Measurements from ENCODE around the gene RAPGEF3. TPM values are rescaled to one million over a fixed set of nuclear protein-coding genes. Genes with fewer than 3 reads are reported as not detected.

Gene RAPGEF3
- total RNA-seq, 1 experiment from 2014 or later, result 8.2 TPM

DNA sequence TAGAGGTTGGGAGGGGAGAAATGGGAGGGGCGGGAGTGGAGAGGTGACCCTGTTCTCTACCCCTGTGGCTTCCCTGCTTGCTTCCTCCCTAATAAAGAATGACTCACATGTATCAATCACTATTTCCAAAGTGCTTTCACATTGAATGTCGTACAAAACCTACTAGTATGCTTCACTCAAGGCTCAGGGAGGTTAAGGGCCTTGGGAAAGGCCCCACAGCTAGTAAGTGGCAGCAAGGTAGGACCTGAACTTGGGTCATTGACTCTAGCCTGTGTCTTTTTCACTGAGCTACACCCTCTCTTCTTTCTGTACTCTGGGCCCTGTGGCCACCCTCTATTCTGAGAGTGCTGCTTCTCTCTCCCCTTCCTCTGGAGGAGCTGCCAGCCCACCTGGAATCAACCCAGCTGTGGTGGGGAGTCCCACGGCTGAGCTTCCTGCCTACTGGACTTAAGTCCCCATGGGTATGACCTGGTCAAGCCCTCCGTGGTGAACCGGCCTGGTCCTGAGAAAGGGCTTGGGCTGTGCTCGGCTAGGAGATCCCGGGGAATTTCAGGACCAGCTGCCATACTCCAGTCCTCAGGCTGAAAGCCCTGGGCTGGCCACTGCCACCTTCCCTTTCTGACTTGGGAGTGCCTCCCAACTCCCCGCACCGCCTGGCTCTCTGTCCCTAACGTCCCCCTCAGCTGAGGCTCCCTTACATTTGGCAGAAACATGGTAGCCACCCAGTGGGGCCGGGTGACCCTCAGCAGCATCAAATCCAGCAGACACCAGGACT lies 27.4 kb upstream of the RAPGEF3 start:
- intact Hi-C loops (cut with micrococcal nuclease; ENCODE audit: unreplicated experiment), result no loop called here
- no peak for DNase-seq
- CTCF ChIA-PET, result no interaction called here
- TF ChIP-seq, protein P1, sequence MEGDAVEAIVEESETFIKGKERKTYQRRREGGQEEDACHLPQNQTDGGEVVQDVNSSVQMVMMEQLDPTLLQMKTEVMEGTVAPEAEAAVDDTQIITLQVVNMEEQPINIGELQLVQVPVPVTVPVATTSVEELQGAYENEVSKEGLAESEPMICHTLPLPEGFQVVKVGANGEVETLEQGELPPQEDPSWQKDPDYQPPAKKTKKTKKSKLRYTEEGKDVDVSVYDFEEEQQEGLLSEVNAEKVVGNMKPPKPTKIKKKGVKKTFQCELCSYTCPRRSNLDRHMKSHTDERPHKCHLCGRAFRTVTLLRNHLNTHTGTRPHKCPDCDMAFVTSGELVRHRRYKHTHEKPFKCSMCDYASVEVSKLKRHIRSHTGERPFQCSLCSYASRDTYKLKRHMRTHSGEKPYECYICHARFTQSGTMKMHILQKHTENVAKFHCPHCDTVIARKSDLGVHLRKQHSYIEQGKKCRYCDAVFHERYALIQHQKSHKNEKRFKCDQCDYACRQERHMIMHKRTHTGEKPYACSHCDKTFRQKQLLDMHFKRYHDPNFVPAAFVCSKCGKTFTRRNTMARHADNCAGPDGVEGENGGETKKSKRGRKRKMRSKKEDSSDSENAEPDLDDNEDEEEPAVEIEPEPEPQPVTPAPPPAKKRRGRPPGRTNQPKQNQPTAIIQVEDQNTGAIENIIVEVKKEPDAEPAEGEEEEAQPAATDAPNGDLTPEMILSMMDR (IDR thresholded peaks at IDR 0.05; ENCODE audit: unreplicated experiment), result no peak
- Mint-ChIP-seq H3K36me3 (ENCODE audit: insufficient read depth, unreplicated experiment) (peaks cover 19% of the 10 kb centered on the region), H3K9me3 (ENCODE audit: low read depth, unreplicated experiment) (no peaks in the 10 kb centered on the region), H3K4me3 (ENCODE audit: low read depth, unreplicated experiment) (no peak overlapping the region), H3K27ac (ENCODE audit: unreplicated experiment) (no peak overlapping the region), H3K4me1 (ENCODE audit: low read depth, unreplicated experiment) (no peaks in the 10 kb centered on the region), H3K27me3 (ENCODE audit: unreplicated experiment) (no peaks in the 10 kb centered on the region)
- no TSS peak for BruUV-seq (replicated peaks)

DNA sequence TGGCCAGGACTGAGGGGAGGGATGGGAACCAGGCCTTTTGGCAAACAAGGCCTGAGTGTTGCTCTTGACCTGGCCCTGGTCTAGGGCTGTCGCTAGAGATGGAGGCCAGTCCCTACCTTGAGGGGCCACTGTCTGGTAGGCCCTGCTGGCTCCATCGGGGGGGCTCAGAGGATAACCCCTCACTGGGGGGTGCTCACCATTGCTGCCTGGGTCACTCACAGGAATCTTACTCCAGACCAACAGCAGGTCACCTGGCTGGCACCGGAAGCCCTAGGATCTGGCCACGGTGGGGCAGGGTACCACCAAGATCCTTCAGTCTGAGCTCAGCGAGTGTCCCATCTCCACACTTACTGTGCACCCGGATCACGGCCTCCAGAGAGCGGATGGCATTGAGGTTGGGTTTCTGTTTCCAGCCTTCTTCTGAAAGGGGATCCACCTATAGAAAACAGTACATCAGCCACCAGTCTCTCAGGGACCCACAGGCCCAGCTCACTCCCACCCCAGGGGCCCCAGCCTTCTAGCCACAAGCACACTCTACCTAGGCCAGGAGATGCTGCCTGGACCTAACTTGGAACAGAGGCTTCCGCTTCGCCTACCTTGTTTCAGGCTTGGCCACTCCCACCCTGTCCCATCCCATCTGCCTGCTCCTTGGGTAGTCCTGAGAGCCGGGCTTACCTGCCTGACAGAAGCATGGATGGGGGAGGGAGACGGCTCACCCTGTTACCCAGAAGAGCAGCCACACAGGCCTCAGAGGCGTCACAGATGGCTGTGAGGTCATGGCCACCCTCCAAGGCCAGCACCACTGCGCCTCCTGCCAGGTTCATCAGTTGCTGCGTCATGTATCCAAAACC lies 26.6 kb upstream of the RAPGEF3 start:
- no TSS peak for BruUV-seq (replicated peaks)
- H3K27me3 Mint-ChIP-seq (ENCODE audit: unreplicated experiment), result no peaks in the 10 kb centered on the region
- H3K9me3 Mint-ChIP-seq (ENCODE audit: low read depth, unreplicated experiment), result no peaks in the 10 kb centered on the region
- DNase-seq, result no peak
- H3K27ac Mint-ChIP-seq (ENCODE audit: unreplicated experiment), result no peak overlapping the region
- peaks cover 15% of the 10 kb centered on the region for H3K36me3 Mint-ChIP-seq (ENCODE audit: insufficient read depth, unreplicated experiment)
- CTCF ChIA-PET, result no interaction called here
- intact Hi-C loops (cut with micrococcal nuclease; ENCODE audit: unreplicated experiment), result no loop called here
- H3K4me3 Mint-ChIP-seq (ENCODE audit: low read depth, unreplicated experiment), result no peak overlapping the region
- TF ChIP-seq, protein P1 (IDR thresholded peaks at IDR 0.05; ENCODE audit: unreplicated experiment), result no peak
- no peaks in the 10 kb centered on the region for H3K4me1 Mint-ChIP-seq (ENCODE audit: low read depth, unreplicated experiment)

DNA sequence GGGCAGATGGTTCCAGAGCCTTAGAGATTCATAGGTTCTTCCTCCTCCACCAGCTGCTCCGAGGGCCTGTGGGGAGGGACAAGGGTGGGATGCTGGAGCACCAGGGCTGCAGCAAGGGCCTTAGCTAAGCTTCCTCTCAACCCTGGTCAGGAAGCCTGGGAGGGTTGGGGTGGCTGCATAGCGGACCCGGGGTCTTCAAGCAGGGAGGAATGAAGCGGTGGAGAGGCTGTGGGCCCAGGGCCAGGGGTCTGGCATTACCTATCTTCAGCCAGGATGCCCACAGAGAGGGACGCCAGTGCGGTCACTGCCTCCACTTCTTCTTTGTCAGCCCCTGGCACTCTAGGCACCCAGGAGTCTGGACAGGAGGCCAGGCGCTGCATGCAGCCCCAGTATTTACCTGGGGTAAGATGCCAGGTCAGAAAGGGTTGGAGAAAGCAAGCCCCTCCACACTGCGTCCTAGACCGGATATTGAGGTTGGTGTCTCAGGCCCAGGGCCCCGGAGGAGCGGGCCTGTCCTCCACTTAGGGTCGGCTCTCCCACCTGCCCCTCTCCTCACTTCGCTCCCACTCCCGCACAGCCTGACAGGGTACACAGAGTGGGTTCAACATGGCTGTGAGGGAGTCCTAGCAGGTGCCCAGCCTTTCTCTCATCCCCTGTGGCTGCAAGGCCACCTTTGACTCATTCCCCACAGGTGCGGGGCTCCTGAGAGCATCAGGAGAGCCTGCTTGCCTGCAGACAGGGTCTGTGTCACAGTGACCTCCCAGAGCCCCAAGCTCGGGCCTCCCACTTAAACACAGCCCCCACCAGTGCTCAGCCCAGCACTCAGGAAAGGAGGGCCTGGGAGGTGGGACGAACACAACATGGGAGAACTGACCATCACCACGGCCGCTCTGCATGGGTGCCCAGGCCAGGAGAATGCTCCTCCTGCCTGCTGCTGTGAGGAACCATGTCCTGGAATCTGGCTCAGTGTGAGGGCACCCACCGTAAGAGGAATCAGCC lies 25.4 kb upstream of the RAPGEF3 start:
- Mint-ChIP-seq H3K4me1 (ENCODE audit: low read depth, unreplicated experiment) (no peaks in the 10 kb centered on the region), H3K27me3 (ENCODE audit: unreplicated experiment) (no peaks in the 10 kb centered on the region), H3K27ac (ENCODE audit: unreplicated experiment) (no peak overlapping the region), H3K36me3 (ENCODE audit: insufficient read depth, unreplicated experiment) (peaks cover 11% of the 10 kb centered on the region), H3K4me3 (ENCODE audit: low read depth, unreplicated experiment) (no peak overlapping the region), H3K9me3 (ENCODE audit: low read depth, unreplicated experiment) (no peaks in the 10 kb centered on the region)
- TF ChIP-seq, protein P1 (IDR thresholded peaks at IDR 0.05; ENCODE audit: unreplicated experiment), result no peak
- no TSS peak for BruUV-seq (replicated peaks)
- CTCF ChIA-PET, result no interaction called here
- no peak for DNase-seq
- intact Hi-C loops (cut with micrococcal nuclease; ENCODE audit: unreplicated experiment), result no loop called here
